Lung (tissue), 12 donors: ENCODE data around the gene GOLGA6L7. TPM values are rescaled to one million over a fixed set of nuclear protein-coding genes. Genes with fewer than 3 reads are reported as not detected.
"Not testable (repeated sequence)": the region's sequence is repeated elsewhere in the genome, so short reads cannot be mapped to it uniquely, and the experiment has no call there.

Experiments
- ATAC-seq: fragments of 200-7000 bp; cut with Tn5 transposase; one replicate; pipeline ENCODE4 v1.9.1; 2020; ENCODE audit warnings: moderate number of reproducible peaks; ENCODE audit not compliant: insufficient read depth, low FRiP score
- DNase-seq, 3 donors: peaks; one replicate each; pipeline ENCODE4 v3.0.0-alpha.2; 2013 to 2017
- H3K27ac ChIP-seq, 2 donors: one replicate each; pipeline ENCODE4 v1.5.1; 2013; ENCODE audit warnings: mild to moderate bottlenecking in 2 of 2, moderate library complexity in 2 of 2, control low read depth in 1 of 2, inconsistent platforms in 1 of 2, low read depth in 1 of 2, low read length in 1 of 2
- H3K27me3 ChIP-seq, 3 donors: one replicate each; pipeline ENCODE4 v1.5.1; 2013; ENCODE audit warnings: low read length in 2 of 3; ENCODE audit not compliant: control insufficient read depth in 3 of 3, insufficient read depth in 3 of 3
- H3K36me3 ChIP-seq, 4 donors: one replicate each; pipeline ENCODE4 v1.5.1; 2013; ENCODE audit warnings: low read length in 4 of 4, mild to moderate bottlenecking in 1 of 4, moderate library complexity in 1 of 4; ENCODE audit not compliant: control insufficient read depth in 4 of 4, insufficient read depth in 4 of 4
- H3K4me1 ChIP-seq, 5 donors: one replicate each; pipeline ENCODE4 v1.5.1; 2013; ENCODE audit warnings: low read length in 5 of 5, mild to moderate bottlenecking in 2 of 5, moderate library complexity in 1 of 5; ENCODE audit not compliant: control insufficient read depth in 5 of 5, insufficient read depth in 5 of 5
- H3K4me3 ChIP-seq: one replicate; pipeline ENCODE4 v1.5.1; 2013; ENCODE audit warnings: mild to moderate bottlenecking, control low read depth, moderate library complexity
- H3K9ac ChIP-seq, 2 donors: one replicate each; pipeline ENCODE4 v1.5.1; 2013; ENCODE audit warnings: low read length in 2 of 2, control low read depth in 1 of 2; ENCODE audit not compliant: insufficient read depth in 1 of 2
- H3K9me3 ChIP-seq, 4 donors: one replicate each; pipeline ENCODE4 v1.5.1; 2013; ENCODE audit warnings: low read length in 3 of 4, mild to moderate bottlenecking in 1 of 4, moderate library complexity in 1 of 4; ENCODE audit not compliant: control insufficient read depth in 4 of 4, insufficient read depth in 3 of 4
- WGBS, 2 donors: extraction: QIAGEN DNeasy Blood & Tissue Kit; methylation state at CpG; one replicate each; pipeline ENCODE4 v1.1.7; 2013; 5-methylcytosine and 5-hydroxymethylcytosine counted together
- polyA plus RNA-seq, 2 donors: library from polyadenylated mRNA; stranded (reverse); fragments of 200-250 nt; gene quantifications; one replicate each; pipeline ENCODE4 v1.2.1, GENCODE V29; 2013
- total RNA-seq, 2 donors: library from RNA; depleted of rRNA in 1 of 2; stranded (reverse); fragments of >200 nt in 1 of 2; gene quantifications; one replicate each; pipeline ENCODE4 v1.2.1, GENCODE V29; 2014 to 2021
- TF ChIP-seq, protein P1 (sequence below): IDR thresholded peaks from 2 replicates; pipeline ENCODE4 v1.5.1; 2012; ENCODE audit warnings: mild to moderate bottlenecking; ENCODE audit errors: control extremely low read depth, extremely low read depth
- donor health status: control.
- donor health status: control.
- donor health status: Bipolar disorder and iron deficiency.
- donor health status: healthy.
- donor health status: DM: yes; HTN: yes; CAD: no.

Gene GOLGA6L7
- total and polyA plus RNA-seq, 4 donors = not detected

DNA sequence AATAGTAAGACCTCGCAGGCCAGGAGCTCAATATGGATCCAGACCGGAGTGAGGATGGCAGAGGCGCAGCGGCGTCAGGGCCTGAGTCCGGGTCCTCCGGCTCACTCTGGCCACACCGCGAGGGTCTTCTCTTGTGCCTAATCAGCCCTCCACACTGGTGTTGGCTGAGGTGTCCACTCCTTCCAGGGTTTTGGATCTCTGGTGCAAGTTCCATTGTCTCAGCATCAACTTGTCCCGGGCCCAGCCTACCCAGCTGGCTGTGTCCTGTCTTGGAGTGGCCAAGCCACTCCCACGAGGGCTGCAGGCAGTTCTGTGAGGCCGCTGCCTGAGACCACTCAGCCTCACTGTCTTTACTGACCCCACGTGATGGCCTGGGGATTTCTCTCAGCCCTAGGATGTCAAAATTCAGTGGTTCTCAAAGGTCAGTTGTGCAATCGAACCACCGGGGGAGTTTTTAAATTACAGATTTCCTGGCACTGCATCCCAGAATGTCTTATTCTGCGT is 12.6 kb upstream of the GOLGA6L7 start:
- 69 to 74% methylated on average over 16 of the region's 16 CpGs for WGBS, 2 donors
- H3K27ac ChIP-seq = no peak overlapping the region
- peaks cover 0 to 4% (median 0%) of the 10 kb centered on the region in 5 donors for H3K4me1 ChIP-seq
- no peak overlapping the region for H3K4me3 ChIP-seq
- H3K9me3 ChIP-seq = peaks cover 0 to 2% (median 0%) of the 10 kb centered on the region in 4 donors
- DNase-seq (peak; percentile 66 to 92 (median 84)), ATAC-seq (peak; percentile 68)
- TF ChIP-seq, protein P1, sequence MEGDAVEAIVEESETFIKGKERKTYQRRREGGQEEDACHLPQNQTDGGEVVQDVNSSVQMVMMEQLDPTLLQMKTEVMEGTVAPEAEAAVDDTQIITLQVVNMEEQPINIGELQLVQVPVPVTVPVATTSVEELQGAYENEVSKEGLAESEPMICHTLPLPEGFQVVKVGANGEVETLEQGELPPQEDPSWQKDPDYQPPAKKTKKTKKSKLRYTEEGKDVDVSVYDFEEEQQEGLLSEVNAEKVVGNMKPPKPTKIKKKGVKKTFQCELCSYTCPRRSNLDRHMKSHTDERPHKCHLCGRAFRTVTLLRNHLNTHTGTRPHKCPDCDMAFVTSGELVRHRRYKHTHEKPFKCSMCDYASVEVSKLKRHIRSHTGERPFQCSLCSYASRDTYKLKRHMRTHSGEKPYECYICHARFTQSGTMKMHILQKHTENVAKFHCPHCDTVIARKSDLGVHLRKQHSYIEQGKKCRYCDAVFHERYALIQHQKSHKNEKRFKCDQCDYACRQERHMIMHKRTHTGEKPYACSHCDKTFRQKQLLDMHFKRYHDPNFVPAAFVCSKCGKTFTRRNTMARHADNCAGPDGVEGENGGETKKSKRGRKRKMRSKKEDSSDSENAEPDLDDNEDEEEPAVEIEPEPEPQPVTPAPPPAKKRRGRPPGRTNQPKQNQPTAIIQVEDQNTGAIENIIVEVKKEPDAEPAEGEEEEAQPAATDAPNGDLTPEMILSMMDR = no peak
- no peaks in the 10 kb centered on the region for H3K27me3 ChIP-seq
- H3K9ac ChIP-seq = no peak overlapping the region
- no peaks in the 10 kb centered on the region for H3K36me3 ChIP-seq

- ATAC-seq, DNase-seq, H3K9ac ChIP-seq, H3K4me1 ChIP-seq, H3K27me3 ChIP-seq, H3K9me3 ChIP-seq, H3K36me3 ChIP-seq, H3K27ac ChIP-seq, H3K4me3 ChIP-seq: not testable (repeated sequence)
- WGBS, 2 donors = 73 to 80% methylated on average over 2 of the region's 2 CpGs
Measured at GRCh38 chr15:28854578-28854977, 6.1 kb upstream of the GOLGA6L7 start.

- not testable (repeated sequence) for H3K27ac ChIP-seq, H3K9me3 ChIP-seq, H3K27me3 ChIP-seq, H3K4me3 ChIP-seq, H3K36me3 ChIP-seq, H3K9ac ChIP-seq, H3K4me1 ChIP-seq, ATAC-seq, DNase-seq
- whole genome bisulfite sequencing, 2 donors = 66 to 69% methylated on average over 5 of the region's 5 CpGs
Measured at GRCh38 chr15:28853654-28854053, 5.2 kb upstream of the GOLGA6L7 start.

- H3K36me3 ChIP-seq, DNase-seq, H3K9me3 ChIP-seq, H3K27me3 ChIP-seq, H3K27ac ChIP-seq, H3K4me1 ChIP-seq, H3K9ac ChIP-seq, ATAC-seq, H3K4me3 ChIP-seq: not testable (repeated sequence)
- 94 to 96% methylated on average over 21 to 31 of the region's 31 CpGs for WGBS, 2 donors
Measured at GRCh38 chr15:28849766-28850165, 1.3 kb upstream of the GOLGA6L7 start.

DNA sequence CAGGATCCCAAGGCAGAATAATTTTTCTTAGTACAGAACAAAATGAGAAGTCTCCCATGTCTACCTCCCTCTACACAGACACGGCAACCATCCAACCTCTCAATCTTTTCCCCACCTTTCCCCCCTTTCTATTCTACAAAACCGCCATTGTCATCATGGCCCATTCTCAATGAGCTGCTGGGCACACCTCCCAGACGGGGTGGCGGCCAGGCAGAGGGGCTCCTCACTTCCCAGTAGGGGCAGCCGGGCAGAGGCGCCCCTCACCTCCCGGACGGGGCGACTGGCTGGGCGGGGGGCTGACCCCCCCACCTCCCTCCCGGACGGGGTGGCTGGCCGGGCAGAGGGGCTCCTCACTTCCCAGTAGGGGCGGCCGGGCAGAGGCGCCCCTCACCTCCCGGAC is 827 bp upstream of the GOLGA6L7 start:
- not testable (repeated sequence) for H3K4me1 ChIP-seq, H3K27me3 ChIP-seq, H3K9ac ChIP-seq, H3K9me3 ChIP-seq, H3K27ac ChIP-seq, H3K36me3 ChIP-seq, H3K4me3 ChIP-seq, ATAC-seq, DNase-seq
- 96 to 100% methylated on average over 1 to 11 of the region's 17 CpGs for WGBS, 2 donors

- not testable (repeated sequence) for H3K9ac ChIP-seq, H3K4me3 ChIP-seq, DNase-seq, ATAC-seq, H3K9me3 ChIP-seq, H3K4me1 ChIP-seq, H3K27ac ChIP-seq, H3K27me3 ChIP-seq, H3K36me3 ChIP-seq
- WGBS, 2 donors = 92 to 97% methylated on average over 7 to 9 of the region's 9 CpGs
Measured at GRCh38 chr15:28847959-28848358, 485 bp downstream of the GOLGA6L7 start.

- not testable (repeated sequence) for ATAC-seq, H3K9ac ChIP-seq, DNase-seq, H3K4me3 ChIP-seq, H3K27me3 ChIP-seq, H3K36me3 ChIP-seq, H3K4me1 ChIP-seq, H3K9me3 ChIP-seq, H3K27ac ChIP-seq
- 57 to 62% methylated on average over 5 of the region's 5 CpGs for WGBS, 2 donors
Measured at GRCh38 chr15:28847247-28847646, 1.2 kb downstream of the GOLGA6L7 start.

DNA sequence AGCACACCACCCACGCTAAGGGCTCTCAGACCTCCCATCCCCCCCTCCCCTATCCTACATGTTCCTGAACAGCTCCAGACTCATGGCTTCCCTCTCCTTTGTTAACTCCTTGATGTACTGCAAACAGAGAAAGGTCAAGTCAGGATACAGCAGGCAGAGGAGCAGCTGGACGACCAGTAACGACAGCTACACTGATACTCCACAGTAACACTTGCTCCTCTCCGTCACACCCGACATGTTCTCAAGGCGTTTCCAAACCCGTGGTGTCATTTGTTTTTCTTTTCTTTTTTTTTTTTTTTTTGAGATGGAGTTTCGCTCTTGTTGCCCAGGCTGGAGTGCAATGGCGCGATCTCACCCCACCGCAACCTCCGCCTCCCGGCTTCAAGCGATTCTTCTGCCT is 4.3 kb downstream of the GOLGA6L7 start:
- H3K9ac ChIP-seq, H3K9me3 ChIP-seq, ATAC-seq, H3K27ac ChIP-seq, DNase-seq, H3K4me1 ChIP-seq, H3K36me3 ChIP-seq, H3K4me3 ChIP-seq, H3K27me3 ChIP-seq: not testable (repeated sequence)
- WGBS, 2 donors = 75 to 77% methylated on average over 7 to 8 of the region's 14 CpGs
